ENCODE measurements around the gene TANC1. TPM values are rescaled to one million over a fixed set of nuclear protein-coding genes. Genes with fewer than 3 reads are reported as not detected.

Gene TANC1
- total RNA-seq = 10 to 100 TPM; 16.2 to 19.3 TPM
- 8.6 TPM for polyA plus RNA-seq (ENCODE audit: insufficient read depth, low read depth, low replicate concordance)
- long read RNA-seq, donor 1, partial matches to known transcripts = 7 of 7 reads
- long read RNA-seq, donor 1, other reads (novel, unspliced or antisense) = 0 of 7 reads
- long read RNA-seq, donor 2 = 0 reads

- DNase-seq = peak; percentile 95
- Histone ChIP-seq H3K36me3 (ENCODE audit: low read depth, missing control alignments) (no peaks in the 10 kb centered on the region), H3K27ac (peak within 1 kb of the TSS; percentile 86 to 92), H3K27me3 (no peaks in the 10 kb centered on the region), H3K9me3 (no peaks in the 10 kb centered on the region), H3K4me3 (peak within 1 kb of the TSS; percentile 67 to 87), H3K4me1 (peaks cover 5% of the 10 kb centered on the region)
- 0% methylated on average over 15 to 90 of the region's 92 CpGs for WGBS, 2 donors
- TF ChIP-seq CTCF (IDR thresholded peaks at IDR 0.05) = no peak
- peak; percentile 58 for TF ChIP-seq POLR2A (IDR thresholded peaks at IDR 0.05)
- intact Hi-C loops (cut with DNase I; ENCODE audit: low total_unique reads) = no loop called here
Measured at GRCh38 chr2:158968396-158969161, at the start of gene TANC1. TANC1 (plus strand) TSS chr2:158968640; CDS start chr2:159065911, 97,271 bp downstream.

GRCh38 chr2:158921599-158922408 lies 46.6 kb upstream of the TANC1 start:
- TF ChIP-seq POLR2A (IDR thresholded peaks at IDR 0.05) (no peak), CTCF (IDR thresholded peaks at IDR 0.05) (no peak)
- Histone ChIP-seq H3K27me3 (no peaks in the 10 kb centered on the region), H3K4me1 (no peaks in the 10 kb centered on the region), H3K4me3 (no peak overlapping the region), H3K27ac (no peak overlapping the region), H3K9me3 (no peaks in the 10 kb centered on the region), H3K36me3 (ENCODE audit: low read depth, missing control alignments) (no peaks in the 10 kb centered on the region)
- intact Hi-C loops (cut with DNase I; ENCODE audit: low total_unique reads) = no loop called here
- DNase-seq = no peak
- 78 to 91% methylated on average over 12 to 15 of the region's 15 CpGs for WGBS, 2 donors

DNA sequence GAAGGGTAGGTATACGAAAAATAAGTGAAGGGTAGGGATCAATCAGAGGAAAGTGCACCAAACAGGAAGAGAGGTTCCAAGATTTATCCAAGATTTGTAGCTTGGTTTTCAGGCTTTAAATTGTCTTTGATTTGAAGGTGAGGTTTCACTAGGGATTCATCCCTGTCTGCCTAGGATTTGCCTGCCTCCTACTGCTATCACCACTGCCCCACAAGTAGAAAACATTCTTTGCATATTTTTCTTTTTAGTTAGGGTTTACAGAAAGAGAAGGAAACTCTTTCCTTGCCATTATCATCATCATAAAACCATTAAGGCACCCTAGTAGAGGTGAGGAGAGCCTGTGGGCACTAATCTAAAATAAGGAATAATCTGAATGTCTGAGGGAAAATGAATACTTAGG lies 45.8 kb upstream of the TANC1 start:
- no peak overlapping the region for H3K27ac ChIP-seq
- intact Hi-C loops (cut with DNase I; ENCODE audit: low total_unique reads) = no loop called here
- H3K4me1 ChIP-seq = no peaks in the 10 kb centered on the region
- no peaks in the 10 kb centered on the region for H3K27me3 ChIP-seq
- H3K9me3 ChIP-seq = no peaks in the 10 kb centered on the region
- no peaks in the 10 kb centered on the region for H3K36me3 ChIP-seq (ENCODE audit: low read depth, missing control alignments)
- TF ChIP-seq POLR2A (IDR thresholded peaks at IDR 0.05) = no peak
- no peak for TF ChIP-seq CTCF (IDR thresholded peaks at IDR 0.05)
- DNase-seq = no peak
- no peak overlapping the region for H3K4me3 ChIP-seq
- 79 to 89% methylated on average over 1 of the region's 1 CpG for WGBS, 2 donors

- H3K36me3 ChIP-seq (ENCODE audit: low read depth, missing control alignments) = no peaks in the 10 kb centered on the region
- H3K9me3 ChIP-seq = no peaks in the 10 kb centered on the region
- H3K4me1 ChIP-seq = no peaks in the 10 kb centered on the region
- WGBS, 2 donors = 50 to 51% methylated on average over 3 of the region's 3 CpGs
- no peak for TF ChIP-seq POLR2A (IDR thresholded peaks at IDR 0.05)
- TF ChIP-seq CTCF (IDR thresholded peaks at IDR 0.05) = no peak
- H3K27ac ChIP-seq = no peak overlapping the region
- no peak overlapping the region for H3K4me3 ChIP-seq
- no peaks in the 10 kb centered on the region for H3K27me3 ChIP-seq
- intact Hi-C loops (cut with DNase I; ENCODE audit: low total_unique reads) = no loop called here
- no peak for DNase-seq
Measured at GRCh38 chr2:158923180-158923594, 45.3 kb upstream of the TANC1 start.

Measured in testis (tissue), 5 donors.